Mucosa of descending colon (tissue), 3 donors: Measurements from ENCODE around the gene PLEKHG5. TPM values are rescaled to one million over a fixed set of nuclear protein-coding genes. Genes with fewer than 3 reads are reported as not detected.

Experiments
- ATAC-seq: fragments of 200-7000 bp; cut with Tn5 transposase; one replicate; pipeline ENCODE4 v1.9.1; 2020; ENCODE audit warnings: mild to moderate bottlenecking, moderate library complexity
- DNase-seq, 3 donors: peaks; one replicate each; pipeline ENCODE4 v3.0.0-alpha.2; 2020
- H3K36me3 ChIP-seq: fragments of 200-600 bp; one replicate; pipeline ENCODE4 v1.8.0; 2021; ENCODE audit warnings: low read depth, mild to moderate bottlenecking
- H3K4me1 ChIP-seq: fragments of 200-600 bp; one replicate; pipeline ENCODE4 v1.8.0; 2021; ENCODE audit warnings: low read depth, mild to moderate bottlenecking
- H3K4me3 ChIP-seq: fragments of 200-600 bp; one replicate; pipeline ENCODE4 v1.8.0; 2021; ENCODE audit warnings: mild to moderate bottlenecking
- H3K9me3 ChIP-seq: fragments of 200-600 bp; one replicate; pipeline ENCODE4 v1.8.0; 2021; ENCODE audit warnings: mild to moderate bottlenecking
- CTCF ChIP-seq: fragments of 200-600 bp; IDR thresholded peaks from one replicate; pipeline ENCODE4 v1.8.0; 2022; ENCODE audit warnings: antibody characterized with exemption, mild to moderate bottlenecking
- intact Hi-C, 2 donors: fragments of 100-400 bp; cut with DNase I in 1 of 2; cut with micrococcal nuclease in 1 of 2; formaldehyde crosslinking; loops; one replicate each; pipeline versions ENCODE4 v1.11.0 to v1.11.1; 2022; cut with DNase I, micrococcal nuclease
- total RNA-seq, 3 donors: library from RNA; stranded (reverse); fragmentation: NEBNext Ultra II Directional in 2 of 3; extraction: Animal tissue kit (Norgen Biotek cat#: 25700) in 2 of 3; gene quantifications; one replicate each; pipeline versions ENCODE4 v1.2.1 to v1.2.4, GENCODE V29; 2021 to 2023
- donor health status: DM: no; HTN: no; CAD: no; lungs with moderate emphysema.
- donor health status: DM: no; HTN: no; CAD: no.
- donor health status: DM: no; HTN: yes; CAD: no.

PLEKHG5 gene
- total RNA-seq, 3 donors from 2014 or later: 20.1 to 32.9 (median 20.2) TPM

- Histone ChIP-seq H3K9me3 (no peaks in the 10 kb centered on the region), H3K4me3 (no peak overlapping the region), H3K4me1 (peaks cover 30% of the 10 kb centered on the region), H3K36me3 (no peaks in the 10 kb centered on the region)
- TF ChIP-seq CTCF: no peak
- intact Hi-C loops: no loop called here
- DNase-seq (no peak), ATAC-seq (no peak)
Observed at GRCh38 chr1:6470132-6471085, 21.1 kb downstream of the PLEKHG5 start.

GRCh38 chr1:6468729-6469461 is 22.6 kb downstream of the PLEKHG5 start:
- intact Hi-C loops: no loop called here
- Histone ChIP-seq H3K9me3 (no peaks in the 10 kb centered on the region), H3K4me1 (peaks cover 19% of the 10 kb centered on the region), H3K36me3 (no peaks in the 10 kb centered on the region), H3K4me3 (no peak overlapping the region)
- DNase-seq: no peak
- ATAC-seq: no peak
- TF ChIP-seq CTCF: no peak

GRCh38 chr1:6467744-6468688 is 23.5 kb downstream of the PLEKHG5 start:
- Histone ChIP-seq H3K4me1 (peaks cover 14% of the 10 kb centered on the region), H3K4me3 (no peak overlapping the region), H3K36me3 (no peaks in the 10 kb centered on the region), H3K9me3 (no peaks in the 10 kb centered on the region)
- ATAC-seq (no peak), DNase-seq (no peak)
- TF ChIP-seq CTCF: no peak
- intact Hi-C loops: no loop called here

- H3K9me3 ChIP-seq: no peaks in the 10 kb centered on the region
- H3K36me3 ChIP-seq: no peaks in the 10 kb centered on the region
- intact Hi-C loops: no loop called here
- DNase-seq (no peak), ATAC-seq (no peak)
- H3K4me1 ChIP-seq: peaks cover 6% of the 10 kb centered on the region
- H3K4me3 ChIP-seq: no peak overlapping the region
- no peak for TF ChIP-seq CTCF
Observed at GRCh38 chr1:6467224-6467623, 24.2 kb downstream of the PLEKHG5 start.

- Histone ChIP-seq H3K9me3 (no peaks in the 10 kb centered on the region), H3K36me3 (no peaks in the 10 kb centered on the region), H3K4me3 (no peak overlapping the region), H3K4me1 (peaks cover under 1% of the 10 kb centered on the region)
- no peak for TF ChIP-seq CTCF
- ATAC-seq: no peak
- intact Hi-C loops: no loop called here
- DNase-seq: no peak
Observed at GRCh38 chr1:6466751-6467150, 24.7 kb downstream of the PLEKHG5 start.
